IPS-NIHi11 (cell line): ENCODE results near the gene SLC16A3.
"Not testable (repeated sequence)": the region's sequence is repeated elsewhere in the genome, so short reads cannot be mapped to it uniquely, and the experiment has no call there.

Experiments
- DNase-seq: peaks from one replicate; pipeline ENCODE4 v3.0.0; 2012; ENCODE audit warnings: mixed read lengths, low spot score

Gene SLC16A3

DNA sequence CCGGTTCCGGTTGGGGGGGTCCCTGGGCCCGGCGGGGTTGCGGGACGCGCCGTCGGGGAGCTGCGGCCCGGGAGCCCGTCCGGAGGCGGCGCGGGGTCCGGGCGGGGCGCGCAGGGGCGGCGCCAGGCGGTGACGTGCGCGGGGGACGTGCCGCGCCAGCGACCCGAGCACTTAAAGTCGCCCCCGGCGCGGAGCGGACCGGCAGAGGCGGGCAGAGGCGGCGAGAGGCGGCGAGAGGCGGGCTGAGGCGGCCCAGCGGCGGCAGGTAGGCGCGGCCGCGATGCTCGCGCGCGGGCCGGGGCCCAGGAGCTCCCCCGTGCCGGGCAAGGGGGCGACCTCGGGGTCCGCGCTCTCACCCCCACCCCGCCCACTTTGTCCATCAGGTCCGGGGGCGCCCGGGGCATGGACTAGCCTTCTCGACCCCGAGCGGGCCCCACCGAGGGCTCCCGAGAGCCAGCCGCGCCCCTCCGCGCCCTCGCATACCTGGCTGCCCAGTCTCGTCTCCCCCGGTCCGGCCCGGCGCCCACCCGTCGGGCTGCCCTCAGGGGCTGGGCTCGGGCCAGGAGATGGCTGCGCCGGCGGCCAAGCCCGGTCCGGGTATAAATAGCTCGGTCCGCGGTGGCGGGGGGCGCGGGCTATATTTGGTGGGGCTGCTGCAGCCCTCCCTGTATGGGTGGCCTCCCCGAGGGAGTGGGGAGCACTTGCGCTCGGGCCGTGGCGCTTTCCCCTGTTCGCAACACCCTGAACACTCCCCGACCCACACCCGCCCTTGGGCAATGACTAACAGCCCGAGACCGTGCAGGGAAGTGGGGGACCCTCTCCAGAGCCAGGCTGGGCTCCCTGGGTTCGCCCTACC lies at the start of gene SLC16A3:
TSS of gene SLC16A3 (plus strand) at position 201 of the 856 bp plus-strand sequence. CDS start 6,967 bp downstream, outside the sequence.
- DNase-seq: peak; percentile 91

DNA sequence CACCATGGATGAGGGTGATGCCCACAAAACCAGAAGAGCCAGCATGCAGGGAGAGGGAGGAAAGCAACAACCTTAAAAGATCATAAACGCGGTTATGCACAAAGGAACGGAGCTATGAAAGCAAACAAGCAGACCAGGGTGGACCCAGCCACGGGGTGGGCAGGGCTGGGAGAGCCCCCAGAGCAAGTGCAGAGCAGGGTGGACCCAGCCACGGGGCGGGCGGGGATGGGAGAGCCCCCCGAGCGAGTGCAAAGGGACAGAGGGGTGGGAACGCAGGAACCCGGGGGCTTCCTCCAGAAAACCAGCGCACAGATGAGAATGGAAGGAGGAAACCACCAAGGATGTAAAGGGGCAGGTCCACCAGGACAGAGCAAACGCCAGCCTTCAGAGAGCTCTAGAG lies 49.4 kb upstream of the SLC16A3 start:
- DNase-seq: no peak

- DNase-seq: no peak
Observed at GRCh38 chr17:82179946-82180475, 48.8 kb upstream of the SLC16A3 start.

DNA sequence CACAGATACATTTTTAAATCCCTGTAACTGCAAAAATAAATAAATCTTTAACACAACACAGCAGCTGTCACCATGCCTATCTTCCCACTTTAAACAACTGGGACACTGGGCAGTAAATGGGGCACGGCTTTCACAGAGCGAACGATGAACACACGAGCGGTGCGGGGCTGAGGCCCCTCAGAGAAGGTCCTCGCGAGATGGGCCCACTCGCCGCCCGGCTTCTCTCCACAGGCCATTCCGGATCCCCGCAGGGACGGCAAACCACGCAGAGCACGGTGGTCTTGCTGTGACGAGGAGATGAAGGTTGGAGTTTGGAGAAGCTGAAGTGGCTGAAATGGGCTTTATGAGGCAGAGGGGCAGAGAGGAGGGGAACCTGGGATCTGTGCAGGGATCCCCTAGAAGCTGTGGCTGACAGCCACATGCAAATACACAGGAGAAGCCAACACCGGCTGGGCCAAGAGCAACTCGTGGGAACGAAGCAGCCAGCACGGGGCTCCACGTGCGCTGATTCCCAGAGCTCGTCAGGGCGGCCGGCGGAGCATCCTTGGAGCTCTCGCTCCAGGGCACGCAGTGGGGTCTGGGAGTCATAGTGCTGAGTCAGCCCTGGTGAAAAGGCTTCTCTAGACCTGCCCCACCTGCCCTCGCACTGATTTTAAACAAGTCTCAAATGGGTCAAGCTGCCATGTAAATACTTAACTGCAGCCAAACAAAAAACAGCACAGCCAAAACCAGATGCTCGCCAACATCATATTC lies 47.9 kb upstream of the SLC16A3 start:
- DNase-seq: no peak

DNA sequence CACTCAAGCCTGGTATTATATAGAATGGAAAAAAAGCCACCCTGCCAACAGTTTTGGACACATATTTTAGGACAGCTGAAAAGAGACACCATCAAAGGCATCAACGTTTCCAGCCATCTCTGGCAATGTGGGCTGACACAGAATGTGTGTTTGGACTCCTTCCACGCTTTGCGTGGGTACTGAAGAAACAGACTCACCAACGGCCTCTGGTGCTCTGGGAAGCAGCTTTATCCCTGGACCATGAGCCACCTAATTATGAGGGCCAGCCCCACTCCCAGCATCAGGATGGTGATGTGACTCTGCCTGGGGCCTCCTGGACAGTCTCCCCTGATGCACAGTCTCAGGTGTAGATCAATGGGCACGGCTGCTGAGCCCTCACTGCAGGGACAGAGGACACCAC lies 44.1 kb upstream of the SLC16A3 start:
- DNase-seq: no peak

DNA sequence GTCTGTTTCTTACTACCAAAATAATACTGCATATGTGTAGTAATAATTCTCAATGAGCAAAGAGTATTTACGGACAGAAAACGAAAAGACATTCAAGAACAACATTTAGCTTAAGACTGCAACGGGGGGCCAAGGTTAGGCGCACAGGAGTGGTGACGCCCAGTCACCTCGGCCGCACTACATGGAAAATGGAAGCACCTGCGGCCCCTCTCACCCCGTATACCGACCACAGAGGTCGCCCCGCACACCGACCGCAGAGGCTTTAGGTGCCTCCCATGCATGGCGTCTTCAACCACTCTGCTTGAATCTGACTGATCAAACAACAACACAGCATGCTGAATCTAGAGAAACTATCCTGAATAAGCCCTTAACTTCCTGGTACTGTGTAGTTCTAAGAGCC lies 42.6 kb upstream of the SLC16A3 start:
- DNase-seq: no peak

GRCh38 chr17:82187500-82187899 lies 41.3 kb upstream of the SLC16A3 start:
- DNase-seq: no peak

DNA sequence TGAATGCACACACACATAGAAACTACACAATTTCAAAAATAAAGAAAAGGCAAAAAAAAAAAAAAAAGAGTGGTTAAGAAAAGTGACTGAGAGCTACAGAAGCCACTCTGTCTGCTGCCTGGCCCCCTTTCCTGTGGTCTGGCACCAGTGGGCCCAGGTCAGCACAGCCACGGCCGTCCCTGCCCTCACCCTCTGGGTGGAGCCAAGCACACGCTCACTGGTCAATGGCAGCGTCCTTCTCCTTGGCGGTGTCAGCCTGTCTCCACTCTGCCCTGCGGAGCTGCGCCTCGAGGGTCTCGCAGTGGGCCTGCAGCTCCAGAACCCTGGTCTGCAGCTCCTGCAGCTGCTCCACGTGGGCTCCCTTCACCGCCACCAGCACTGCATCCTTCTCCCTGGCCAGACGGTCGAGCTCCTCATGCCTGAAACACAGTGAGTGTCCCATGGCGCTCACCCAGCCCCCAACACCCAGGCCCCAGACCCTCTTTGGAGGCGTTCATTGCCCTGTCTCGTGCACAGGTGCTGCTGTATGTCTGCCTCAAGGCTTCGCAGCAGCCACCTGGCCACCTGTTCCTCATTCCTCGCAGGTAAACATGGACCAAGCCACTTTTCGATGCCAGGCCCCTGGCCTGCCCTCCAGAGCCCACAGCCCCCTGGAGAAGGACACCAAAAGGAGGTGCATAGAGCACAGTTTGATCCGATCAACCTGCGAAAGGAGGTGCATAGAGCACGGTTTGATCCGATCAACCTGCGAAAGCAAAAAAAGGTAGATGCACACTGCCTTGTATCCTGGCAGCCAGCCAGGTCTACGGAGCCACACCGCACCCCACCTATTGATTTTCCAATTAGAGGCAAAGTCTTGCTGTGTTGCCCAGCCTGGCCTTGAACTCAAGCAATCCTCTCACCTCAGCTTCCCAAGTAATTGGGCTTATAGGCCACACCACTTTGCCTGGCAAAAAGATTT lies 40.6 kb upstream of the SLC16A3 start:
- no peak for DNase-seq

- not testable (repeated sequence) for DNase-seq
Observed at GRCh38 chr17:82193050-82193449, 35.8 kb upstream of the SLC16A3 start.

DNA sequence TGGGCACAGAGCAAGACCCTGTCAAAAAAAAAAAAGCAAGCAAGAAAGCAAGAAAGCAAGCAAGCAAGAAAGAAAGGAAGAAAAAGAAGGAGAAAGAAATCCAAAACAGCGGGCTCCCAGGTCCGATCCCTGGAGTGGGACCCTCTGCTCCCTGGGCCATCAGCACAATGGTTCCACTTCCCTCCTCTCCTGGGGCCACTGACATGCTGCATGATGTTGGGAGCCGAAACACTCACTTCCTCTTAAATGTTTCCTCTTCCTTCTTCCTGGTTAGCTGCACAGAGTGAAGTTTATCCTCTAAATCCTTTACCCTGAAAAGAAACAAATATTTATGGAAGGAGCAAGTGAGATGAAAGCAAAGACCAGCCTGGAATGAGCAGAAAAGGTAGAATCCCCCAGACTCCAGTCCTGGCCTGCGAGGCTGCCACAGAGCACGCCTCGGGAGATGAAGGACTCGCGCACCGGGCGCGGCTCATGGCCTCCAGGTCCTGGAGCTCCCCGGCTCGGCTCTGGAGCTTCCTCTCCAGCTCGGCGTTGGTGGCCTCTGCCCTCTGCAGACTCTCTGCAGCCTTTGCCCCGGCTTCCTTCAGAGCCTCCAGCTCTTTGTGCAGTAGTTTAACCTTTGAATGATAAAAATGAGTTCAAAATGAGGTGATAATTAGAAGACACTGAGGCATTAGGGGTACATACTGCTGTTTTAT lies 35.2 kb upstream of the SLC16A3 start:
- DNase-seq: no peak

DNA sequence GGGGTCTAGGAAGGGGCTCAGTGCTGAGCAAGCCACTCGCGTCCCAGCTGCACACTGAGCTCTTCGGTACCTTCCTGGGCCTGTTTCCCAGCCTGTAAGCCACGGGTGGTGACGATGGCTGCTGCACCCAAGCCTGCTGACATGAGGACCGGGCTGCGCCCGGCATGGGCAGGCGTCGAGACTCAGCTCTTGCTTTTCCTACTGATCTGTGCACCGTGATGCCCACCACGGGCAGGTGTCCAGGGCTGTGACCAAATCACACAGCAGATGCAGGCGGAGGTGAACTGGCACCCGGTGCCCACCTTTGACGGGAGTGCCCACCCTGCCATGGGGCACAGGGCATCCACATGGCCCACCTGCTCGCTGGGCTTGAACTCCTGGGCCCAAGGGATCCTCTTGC lies 34.1 kb upstream of the SLC16A3 start:
- DNase-seq: no peak

DNA sequence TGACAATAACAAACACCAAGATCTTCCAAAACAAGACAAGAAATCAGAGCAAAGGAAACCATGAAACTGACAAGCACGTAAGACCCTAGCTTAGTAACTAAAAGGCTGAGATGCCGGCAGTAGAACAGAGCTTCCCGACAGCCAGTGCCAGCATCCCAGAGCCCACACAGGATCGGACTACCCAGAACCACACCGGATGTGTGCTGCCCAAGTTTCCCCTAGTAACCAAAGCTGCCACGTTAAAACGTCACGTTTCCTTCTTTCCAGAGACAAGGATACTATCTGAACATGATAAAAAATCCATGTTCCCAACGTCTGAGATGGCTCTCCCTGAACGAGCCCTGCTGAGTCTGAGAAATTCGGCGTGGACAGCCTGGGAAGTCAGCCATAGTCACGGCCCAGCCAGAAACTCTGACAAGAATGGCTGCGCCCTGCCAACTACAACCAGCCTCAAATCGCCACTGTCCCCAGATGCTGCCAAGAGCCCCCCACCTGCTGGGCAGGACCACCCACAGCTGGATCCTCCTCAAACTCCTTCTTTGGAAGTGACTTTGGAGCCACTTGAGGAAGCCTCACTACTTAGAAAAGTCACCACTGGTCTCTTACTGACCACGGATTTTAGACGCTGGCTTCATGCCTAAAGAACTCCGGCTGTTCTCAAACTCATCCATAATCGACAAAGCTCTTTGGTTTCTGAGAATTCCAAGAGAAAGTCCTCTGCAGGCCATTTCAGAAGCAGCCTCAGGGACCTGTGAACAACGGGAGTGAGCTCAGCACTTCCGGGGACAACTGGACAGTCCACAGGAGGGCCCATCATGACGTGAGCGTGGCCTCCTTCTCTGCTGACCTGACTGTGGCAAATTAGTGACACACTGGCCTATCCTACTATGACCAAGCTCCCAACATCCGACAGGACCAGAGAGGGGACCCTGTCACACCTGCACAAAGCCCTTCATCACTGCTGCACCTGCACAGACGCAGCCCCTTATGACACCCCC lies 32.9 kb upstream of the SLC16A3 start:
- DNase-seq: no peak

GRCh38 chr17:82198092-82198491 lies 30.8 kb upstream of the SLC16A3 start:
- no peak for DNase-seq

DNA sequence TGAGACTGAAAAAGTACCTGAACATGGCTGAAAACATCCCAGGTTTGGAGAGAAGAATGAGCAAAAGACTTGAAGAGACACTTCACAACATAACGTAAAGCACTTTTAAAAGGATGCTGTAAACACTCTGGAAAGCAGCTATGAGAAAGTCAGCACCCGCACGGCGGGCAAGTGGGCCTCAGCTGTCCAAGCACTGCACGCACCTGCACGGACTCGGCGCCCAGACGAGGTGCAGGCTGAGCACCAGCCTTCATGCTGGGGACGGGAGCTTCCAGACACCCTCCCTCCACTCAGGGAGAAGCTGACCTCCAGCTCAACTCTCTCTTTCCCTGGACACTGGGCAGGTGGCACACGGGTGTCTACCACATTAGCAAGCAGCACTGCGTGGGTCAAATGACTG lies 29.3 kb upstream of the SLC16A3 start:
- no peak for DNase-seq

DNA sequence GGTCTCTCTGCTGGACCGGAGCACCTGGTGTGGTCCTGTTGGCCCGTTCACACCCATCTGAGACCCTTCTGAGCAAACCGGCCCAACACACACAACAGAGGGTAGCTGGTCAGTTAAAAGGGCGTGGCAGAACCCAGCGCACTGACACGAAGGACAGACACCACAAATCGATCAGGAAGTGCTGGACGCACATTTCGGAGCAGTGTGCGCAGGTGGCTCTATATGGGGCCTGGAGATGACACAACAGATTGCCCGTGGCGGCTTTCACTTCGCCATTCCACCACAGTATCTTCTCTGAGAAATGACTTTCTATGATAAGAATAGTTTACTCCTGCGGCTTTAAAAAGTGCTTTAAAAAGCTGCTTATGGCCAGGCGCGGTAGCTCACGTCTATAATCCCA lies 28.7 kb upstream of the SLC16A3 start:
- no peak for DNase-seq

DNA sequence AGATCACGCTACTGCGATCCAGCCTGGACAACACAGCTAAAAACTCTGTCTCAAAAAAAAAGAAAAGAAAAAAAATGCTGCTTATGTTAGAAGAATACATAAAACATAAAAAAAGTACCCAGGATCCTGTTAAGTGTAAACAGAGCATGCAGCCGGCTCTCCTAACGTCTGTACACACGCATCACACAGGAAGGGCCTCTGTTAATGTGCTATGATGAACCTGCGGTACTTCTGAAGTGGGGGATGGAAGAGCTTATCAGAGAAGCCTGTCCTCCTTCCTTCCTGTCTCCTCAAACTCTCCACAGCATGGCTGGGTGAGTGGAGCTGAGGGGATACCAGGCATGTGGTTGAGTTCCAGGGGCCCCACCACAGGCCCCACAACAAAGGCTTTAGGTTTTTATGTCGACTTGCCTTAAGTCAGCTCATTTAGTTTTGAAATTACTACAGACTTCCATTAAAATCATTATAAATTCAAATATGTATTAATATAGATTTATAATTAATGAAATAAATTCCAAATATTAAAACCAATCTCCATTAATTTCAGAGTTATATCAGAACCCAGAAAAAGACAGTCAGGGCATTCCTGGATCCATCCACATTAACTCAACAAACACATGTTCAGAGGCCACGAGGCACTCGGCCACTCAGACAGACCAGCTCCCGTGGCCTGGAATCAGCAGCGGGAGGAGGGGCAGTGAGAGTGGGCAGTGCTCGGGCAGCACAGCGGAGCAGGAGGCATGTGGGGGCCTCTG lies 27.9 kb upstream of the SLC16A3 start:
- DNase-seq: no peak

DNA sequence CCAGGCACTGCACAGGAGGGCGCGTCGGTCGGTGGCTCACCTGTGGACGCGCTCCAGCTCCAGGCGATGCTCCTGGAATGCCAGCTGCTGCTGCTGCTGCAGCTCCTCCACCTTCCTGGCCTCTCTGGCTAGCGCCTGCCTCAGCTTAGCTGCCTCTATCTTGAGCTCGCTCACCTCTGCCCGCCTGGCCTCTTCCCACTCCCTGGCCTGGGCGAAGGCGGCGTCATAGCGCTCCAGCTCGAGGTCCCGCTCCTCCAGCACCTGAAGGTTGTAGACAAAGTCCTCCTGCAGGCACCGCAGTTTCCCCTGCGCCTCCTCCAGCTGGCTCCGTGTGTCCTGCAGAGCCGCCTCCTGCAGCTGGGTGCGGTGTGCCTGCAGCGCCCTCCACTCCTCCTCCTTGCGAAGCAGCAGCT lies 27.3 kb upstream of the SLC16A3 start:
- DNase-seq: no peak

- DNase-seq: no peak
Observed at GRCh38 chr17:82202981-82203380, 25.9 kb upstream of the SLC16A3 start.

GRCh38 chr17:82203920-82204319 lies 24.9 kb upstream of the SLC16A3 start:
- DNase-seq: no peak
